DND-41 (cell line): Measurements from ENCODE around the gene NFIA.

Experiments
- CTCF ChIP-seq: IDR thresholded peaks from 2 replicates; pipeline ENCODE4 v1.5.1; 2012; ENCODE audit warnings: borderline replicate concordance, low read length, moderate library complexity, mild to moderate bottlenecking; ENCODE audit not compliant: poor library complexity, severe bottlenecking; ENCODE audit errors: extremely low read depth
- EZH2 ChIP-seq: IDR thresholded peaks from 3 replicates; pipeline ENCODE4 v1.6.1; 2012; ENCODE audit warnings: borderline replicate concordance, low read depth, mild to moderate bottlenecking, moderate library complexity, low read length, inconsistent platforms; ENCODE audit not compliant: severe bottlenecking

GRCh38 chr1:61224609-61225008, 142.2 kb downstream of the NFIA start:
- TF ChIP-seq CTCF (no peak), EZH2 (no peak)
